ENCODE results near the gene LRRC27.
"Not testable (repeated sequence)": the region's sequence is repeated elsewhere in the genome, so short reads cannot be mapped to it uniquely, and the experiment has no call there.

Gene LRRC27

DNA sequence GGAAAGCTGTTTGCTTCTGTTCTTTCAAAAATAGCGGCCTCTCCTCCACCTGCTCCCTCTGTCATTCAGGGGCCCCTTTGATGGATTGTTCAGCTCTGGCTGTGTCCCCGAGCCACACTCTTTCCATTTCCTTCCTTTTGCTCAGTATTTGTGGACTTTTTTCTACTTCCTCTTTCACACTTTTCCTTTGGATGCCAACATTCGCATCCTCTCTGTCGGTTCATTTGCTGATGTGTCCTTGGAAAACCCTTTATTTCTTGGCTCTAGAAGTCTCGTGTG lies 53.3 kb downstream of the LRRC27 start:
- Histone ChIP-seq H3K4me3 (ENCODE audit: low read length) (no peak overlapping the region), H3K36me3 (ENCODE audit: insufficient read depth, low read length) (no peaks in the 10 kb centered on the region), H3K9ac (ENCODE audit: low read depth, low read length) (no peak overlapping the region), H3K4me2 (ENCODE audit: low read length) (no peak overlapping the region), H3K4me1 (ENCODE audit: control insufficient read depth, insufficient read depth, low read length) (peaks cover 8% of the 10 kb centered on the region), H3K9me3 (replicated peaks; ENCODE audit: low read length) (no peaks in the 10 kb centered on the region), H3K27me3 (ENCODE audit: control insufficient read depth, insufficient read depth, low read length) (peaks cover 10% of the 10 kb centered on the region)

DNA sequence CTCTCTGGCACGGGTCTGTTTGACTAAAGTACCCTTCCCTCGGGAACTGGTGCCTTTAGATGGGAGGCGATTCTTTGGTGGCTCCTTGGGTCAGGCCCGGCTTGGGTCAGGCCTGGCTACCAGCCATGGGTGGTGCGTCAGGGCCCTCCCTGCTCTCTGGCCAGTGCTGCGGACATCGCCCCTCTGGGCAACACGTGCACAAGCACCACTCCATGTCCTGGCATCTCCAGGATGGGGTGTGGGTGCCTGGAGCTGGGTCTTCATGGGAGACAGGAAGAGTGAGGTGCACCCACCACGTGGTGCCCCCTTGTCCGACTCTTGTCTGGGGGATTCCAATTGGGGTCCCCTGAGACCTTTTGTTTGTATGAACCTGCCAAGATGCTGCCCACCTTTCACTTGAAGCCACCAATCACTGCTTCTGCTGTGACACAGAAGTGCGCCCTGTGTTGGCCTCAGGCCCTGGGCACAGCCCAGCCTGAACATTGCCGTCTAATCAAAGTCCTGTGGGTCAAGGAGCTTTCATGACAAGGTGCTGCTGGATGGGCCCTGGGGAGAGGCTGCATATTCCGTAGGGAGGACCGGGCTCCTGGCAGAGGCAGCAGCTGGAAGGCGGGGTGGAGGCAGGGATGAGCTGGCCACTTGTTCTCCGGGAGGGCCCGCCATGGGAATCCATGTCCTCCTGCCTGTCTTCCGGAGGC lies 53.9 kb downstream of the LRRC27 start:
- no peaks in the 10 kb centered on the region for H3K9me3 ChIP-seq (replicated peaks; ENCODE audit: low read length)
- peaks cover 10% of the 10 kb centered on the region for H3K27me3 ChIP-seq (ENCODE audit: control insufficient read depth, insufficient read depth, low read length)
- no peak overlapping the region for H3K9ac ChIP-seq (ENCODE audit: low read depth, low read length)
- H3K36me3 ChIP-seq (ENCODE audit: insufficient read depth, low read length): no peaks in the 10 kb centered on the region
- H3K4me1 ChIP-seq (ENCODE audit: control insufficient read depth, insufficient read depth, low read length): peaks cover 8% of the 10 kb centered on the region
- no peak overlapping the region for H3K4me2 ChIP-seq (ENCODE audit: low read length)
- H3K4me3 ChIP-seq (ENCODE audit: low read length): no peak overlapping the region

DNA sequence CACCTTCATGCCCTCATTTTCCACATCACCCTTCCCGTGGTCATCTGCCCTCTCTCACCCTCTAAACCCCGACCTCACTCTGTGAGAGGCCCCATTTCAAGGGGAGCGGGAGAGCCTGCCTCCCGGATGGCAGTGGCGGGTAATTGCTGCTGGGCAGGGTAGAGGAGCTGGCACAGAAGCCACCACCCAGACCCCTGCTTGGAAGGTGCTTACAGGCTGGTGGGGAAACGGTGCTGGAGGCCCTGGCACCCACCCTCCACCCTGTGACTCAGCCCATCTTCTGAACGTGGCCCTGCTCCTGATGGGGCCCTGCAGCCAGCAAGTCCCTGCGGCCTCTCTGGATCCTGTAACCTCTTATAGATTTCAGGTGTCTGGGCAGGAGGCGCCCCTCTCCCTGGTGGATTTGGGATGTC lies 54.4 kb downstream of the LRRC27 start:
- H3K9me3 ChIP-seq (replicated peaks; ENCODE audit: low read length): no peaks in the 10 kb centered on the region
- H3K4me2 ChIP-seq (ENCODE audit: low read length): no peak overlapping the region
- H3K4me1 ChIP-seq (ENCODE audit: control insufficient read depth, insufficient read depth, low read length): peaks cover 8% of the 10 kb centered on the region
- peaks cover 10% of the 10 kb centered on the region for H3K27me3 ChIP-seq (ENCODE audit: control insufficient read depth, insufficient read depth, low read length)
- no peaks in the 10 kb centered on the region for H3K36me3 ChIP-seq (ENCODE audit: insufficient read depth, low read length)
- no peak overlapping the region for H3K9ac ChIP-seq (ENCODE audit: low read depth, low read length)
- H3K4me3 ChIP-seq (ENCODE audit: low read length): no peak overlapping the region

DNA sequence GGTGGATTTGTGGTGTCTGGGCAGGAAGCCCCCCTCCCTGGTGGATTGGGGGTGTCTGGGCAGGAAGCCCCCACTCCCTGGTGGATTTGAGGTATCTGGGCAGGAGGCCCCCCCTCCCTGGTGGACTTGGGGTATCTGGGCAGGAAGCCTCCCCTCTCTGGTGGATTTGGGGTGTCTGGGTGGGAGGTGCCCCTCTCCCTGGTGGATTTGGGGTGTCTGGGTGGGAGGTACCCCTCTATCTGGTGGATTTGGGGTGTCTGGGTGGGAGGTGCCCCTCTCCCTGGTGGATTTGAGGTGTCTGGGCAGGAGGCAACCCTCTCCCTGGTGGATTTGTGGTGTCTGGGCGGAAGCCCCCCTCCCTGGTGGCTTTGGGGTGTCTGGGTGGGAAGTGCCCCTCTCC lies 54.9 kb downstream of the LRRC27 start:
- not testable (repeated sequence) for H3K4me2 ChIP-seq (ENCODE audit: low read length); H3K36me3 ChIP-seq (ENCODE audit: insufficient read depth, low read length); H3K9ac ChIP-seq (ENCODE audit: low read depth, low read length); H3K9me3 ChIP-seq (replicated peaks; ENCODE audit: low read length); H3K4me1 ChIP-seq (ENCODE audit: control insufficient read depth, insufficient read depth, low read length); H3K4me3 ChIP-seq (ENCODE audit: low read length)
- peaks cover 10% of the 10 kb centered on the region for H3K27me3 ChIP-seq (ENCODE audit: control insufficient read depth, insufficient read depth, low read length)

DNA sequence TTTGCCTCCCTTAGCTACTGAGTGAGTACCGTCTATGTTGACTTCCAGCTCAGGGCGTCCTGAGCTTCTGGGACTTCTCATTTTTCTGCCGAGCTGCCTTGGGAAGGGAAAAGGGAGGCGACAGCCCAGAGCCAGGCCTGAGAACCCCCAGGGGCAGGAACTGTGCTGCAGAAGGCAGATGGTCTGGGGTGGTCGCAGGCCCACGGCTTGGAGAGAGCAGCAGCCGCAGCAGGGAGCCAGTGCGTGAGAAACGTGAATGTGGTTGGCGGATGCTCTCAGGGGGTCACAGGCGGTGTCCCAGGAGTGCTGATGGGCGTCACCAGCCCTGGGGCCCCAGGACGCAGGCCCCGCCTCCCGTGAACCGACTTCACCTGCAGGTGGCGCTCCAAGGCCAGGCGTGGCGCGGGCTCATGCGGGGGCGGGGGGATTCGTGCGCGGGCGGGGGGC lies 55.8 kb downstream of the LRRC27 start:
- peaks cover 10% of the 10 kb centered on the region for H3K27me3 ChIP-seq (ENCODE audit: control insufficient read depth, insufficient read depth, low read length)

DNA sequence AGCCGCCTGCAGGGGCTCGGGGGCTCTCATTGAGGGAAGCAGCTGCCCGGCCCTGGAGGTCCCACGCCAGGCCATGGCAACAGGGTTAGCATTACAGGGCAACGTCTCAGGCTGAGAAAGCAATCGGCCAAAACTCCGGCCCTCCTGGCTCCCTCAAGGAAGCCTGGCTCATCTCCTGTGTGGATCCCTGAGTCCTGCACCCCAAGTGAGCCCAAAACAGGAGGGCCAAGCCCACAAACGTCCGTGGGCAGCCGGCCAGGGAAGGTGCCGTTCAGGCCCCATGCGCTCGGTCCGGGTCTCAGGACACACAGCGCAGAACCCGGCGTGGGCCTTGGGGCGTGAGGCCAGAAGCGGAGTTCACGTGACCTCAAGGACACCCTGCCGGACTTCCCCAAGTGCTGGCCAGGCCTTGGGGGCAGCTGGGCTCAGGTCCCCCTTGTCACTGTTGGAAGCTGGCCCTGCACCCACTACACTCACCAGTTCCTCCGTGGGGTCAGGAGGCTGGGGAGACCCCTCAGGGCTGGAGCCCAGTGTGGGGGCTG lies 57.0 kb downstream of the LRRC27 start:
- no peak overlapping the region for H3K4me3 ChIP-seq (ENCODE audit: low read length)
- no peaks in the 10 kb centered on the region for H3K36me3 ChIP-seq (ENCODE audit: insufficient read depth, low read length)
- H3K9ac ChIP-seq (ENCODE audit: low read depth, low read length): no peak overlapping the region
- H3K9me3 ChIP-seq (replicated peaks; ENCODE audit: low read length): no peaks in the 10 kb centered on the region
- no peak overlapping the region for H3K4me2 ChIP-seq (ENCODE audit: low read length)
- H3K27me3 ChIP-seq (ENCODE audit: control insufficient read depth, insufficient read depth, low read length): peaks cover 10% of the 10 kb centered on the region
- H3K4me1 ChIP-seq (ENCODE audit: control insufficient read depth, insufficient read depth, low read length): peaks cover 4% of the 10 kb centered on the region

More for the DNA sequence above, 55.8 kb downstream of the LRRC27 start:
- Histone ChIP-seq H3K4me3 (ENCODE audit: low read length) (no peak overlapping the region), H3K9ac (ENCODE audit: low read depth, low read length) (no peak overlapping the region), H3K4me2 (ENCODE audit: low read length) (no peak overlapping the region), H3K9me3 (replicated peaks; ENCODE audit: low read length) (no peaks in the 10 kb centered on the region), H3K4me1 (ENCODE audit: control insufficient read depth, insufficient read depth, low read length) (no peaks in the 10 kb centered on the region), H3K36me3 (ENCODE audit: insufficient read depth, low read length) (no peaks in the 10 kb centered on the region)

DNA sequence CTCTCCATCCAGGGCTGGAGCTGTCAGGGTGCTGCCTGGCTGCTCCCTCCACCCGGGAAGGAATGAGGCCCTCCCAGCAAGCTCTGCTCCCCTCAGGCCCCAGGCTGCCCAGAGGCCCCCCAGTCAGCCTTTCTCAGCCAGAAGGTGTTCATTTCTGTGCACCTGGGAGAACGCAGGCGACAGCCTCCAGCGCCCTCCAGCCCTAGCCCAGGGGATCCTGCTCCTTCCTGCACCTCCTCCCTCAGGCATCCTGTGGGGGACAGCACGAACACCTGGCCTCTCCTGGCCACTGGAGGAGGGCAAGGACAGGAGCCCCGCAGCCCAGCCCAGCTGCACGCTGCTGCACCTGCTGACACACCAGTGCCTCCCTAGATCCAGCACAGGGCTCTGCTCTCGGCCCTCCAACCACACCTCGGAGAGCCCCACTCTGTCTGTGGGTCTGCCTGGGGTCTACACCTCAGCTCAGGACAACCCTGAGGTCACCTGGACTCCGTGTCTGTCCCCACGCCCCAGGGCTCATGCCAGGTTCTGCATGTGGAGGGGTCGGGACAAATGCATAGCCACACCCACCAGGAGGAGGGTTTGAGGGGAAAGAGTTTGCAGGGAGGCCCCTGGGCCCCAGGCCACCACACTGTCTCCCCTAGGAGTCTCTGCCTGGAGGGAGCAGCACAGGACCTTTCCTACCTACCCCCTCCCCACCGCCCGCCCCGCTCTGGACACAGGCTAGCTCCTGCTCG lies 57.6 kb downstream of the LRRC27 start:
- H3K9ac ChIP-seq (ENCODE audit: low read depth, low read length): no peak overlapping the region

DNA sequence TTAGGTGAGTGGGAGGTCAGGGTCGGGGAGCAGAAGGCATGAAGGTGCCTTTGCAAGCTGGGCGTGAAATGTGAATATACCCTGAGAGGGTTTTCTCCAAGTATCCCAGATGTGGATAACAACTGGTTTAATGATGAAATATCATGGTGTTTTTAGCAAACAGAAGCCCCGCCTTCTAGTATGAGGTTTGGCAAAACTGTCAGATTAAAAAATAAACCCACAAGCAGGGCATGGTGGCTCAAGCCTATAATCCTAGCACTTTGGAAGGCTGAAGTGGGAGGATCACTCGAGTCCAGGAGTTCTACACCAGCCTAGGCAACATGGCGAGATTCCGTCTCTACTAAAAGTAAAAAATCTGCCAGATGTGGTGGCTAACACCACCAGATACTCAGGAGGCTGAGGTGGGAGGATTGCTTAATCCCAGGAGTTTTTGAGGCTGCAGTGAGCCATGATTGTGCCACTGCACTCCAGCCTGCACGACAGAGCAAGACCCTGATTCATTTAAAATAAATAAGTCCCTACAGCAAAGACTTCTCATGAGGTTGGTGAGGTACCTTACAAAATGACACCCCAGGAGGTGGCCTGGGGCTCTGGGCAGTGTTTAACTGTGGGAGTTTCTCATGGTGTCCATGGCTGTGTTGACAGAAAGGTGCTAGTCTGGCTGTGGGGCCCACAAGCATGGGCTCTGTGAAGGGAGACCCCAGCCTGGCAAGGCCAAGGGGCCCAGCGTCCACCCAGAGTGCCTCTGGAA lies 58.4 kb downstream of the LRRC27 start:
- H3K9ac ChIP-seq (ENCODE audit: low read depth, low read length): no peak overlapping the region
- H3K4me1 ChIP-seq (ENCODE audit: control insufficient read depth, insufficient read depth, low read length): peaks cover 6% of the 10 kb centered on the region
- H3K9me3 ChIP-seq (replicated peaks; ENCODE audit: low read length): no peaks in the 10 kb centered on the region
- H3K27me3 ChIP-seq (ENCODE audit: control insufficient read depth, insufficient read depth, low read length): peaks cover 10% of the 10 kb centered on the region
- no peak overlapping the region for H3K4me3 ChIP-seq (ENCODE audit: low read length)
- no peaks in the 10 kb centered on the region for H3K36me3 ChIP-seq (ENCODE audit: insufficient read depth, low read length)
- no peak overlapping the region for H3K4me2 ChIP-seq (ENCODE audit: low read length)

More for the DNA sequence above, 57.6 kb downstream of the LRRC27 start:
- Histone ChIP-seq H3K27me3 (ENCODE audit: control insufficient read depth, insufficient read depth, low read length) (peaks cover 10% of the 10 kb centered on the region), H3K4me3 (ENCODE audit: low read length) (no peak overlapping the region), H3K4me1 (ENCODE audit: control insufficient read depth, insufficient read depth, low read length) (peaks cover 4% of the 10 kb centered on the region), H3K9me3 (replicated peaks; ENCODE audit: low read length) (no peaks in the 10 kb centered on the region), H3K4me2 (ENCODE audit: low read length) (no peak overlapping the region), H3K36me3 (ENCODE audit: insufficient read depth, low read length) (no peaks in the 10 kb centered on the region)

DNA sequence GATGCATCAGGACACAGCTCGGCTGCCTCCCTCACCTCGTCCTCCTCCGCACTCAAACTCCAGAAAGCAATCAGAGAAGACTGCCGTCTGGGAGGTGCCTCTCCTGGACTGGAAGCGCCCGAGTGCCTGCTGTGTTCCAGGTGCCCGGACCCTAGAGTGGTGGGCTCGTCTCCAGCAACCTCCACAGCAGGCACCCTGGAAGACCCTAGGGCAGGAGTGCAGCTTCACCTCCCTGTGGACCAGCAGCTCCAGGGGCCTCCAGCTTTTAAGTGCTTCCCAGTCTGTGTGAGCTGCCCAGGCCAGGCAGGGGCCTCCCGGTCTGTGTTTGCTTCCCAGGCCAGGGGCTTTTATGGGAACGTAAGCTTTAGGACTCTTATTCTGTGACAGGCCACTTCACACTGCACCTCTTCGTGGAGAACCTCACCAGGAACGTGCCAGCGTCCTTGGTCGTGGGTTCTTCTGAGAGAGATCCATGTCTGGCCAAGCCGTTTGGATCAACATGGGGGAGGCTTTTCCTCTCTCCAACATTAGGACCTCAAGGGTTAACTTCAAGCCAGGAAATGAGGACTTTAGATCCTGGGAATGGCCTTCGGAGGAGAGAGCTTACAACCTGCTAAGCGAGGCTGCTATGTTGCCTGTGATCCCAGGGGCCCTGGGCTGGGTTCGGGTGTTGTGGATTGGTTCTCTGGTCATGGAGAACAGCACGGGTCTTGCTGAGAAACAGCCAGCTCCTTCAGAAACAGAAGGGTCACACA lies 59.1 kb downstream of the LRRC27 start:
- no peaks in the 10 kb centered on the region for H3K36me3 ChIP-seq (ENCODE audit: insufficient read depth, low read length)
- H3K9ac ChIP-seq (ENCODE audit: low read depth, low read length): no peak overlapping the region
- H3K4me3 ChIP-seq (ENCODE audit: low read length): no peak overlapping the region
- H3K4me1 ChIP-seq (ENCODE audit: control insufficient read depth, insufficient read depth, low read length): peaks cover 13% of the 10 kb centered on the region
- no peak overlapping the region for H3K4me2 ChIP-seq (ENCODE audit: low read length)
- H3K9me3 ChIP-seq (replicated peaks; ENCODE audit: low read length): no peaks in the 10 kb centered on the region
- peaks cover 10% of the 10 kb centered on the region for H3K27me3 ChIP-seq (ENCODE audit: control insufficient read depth, insufficient read depth, low read length)

DNA sequence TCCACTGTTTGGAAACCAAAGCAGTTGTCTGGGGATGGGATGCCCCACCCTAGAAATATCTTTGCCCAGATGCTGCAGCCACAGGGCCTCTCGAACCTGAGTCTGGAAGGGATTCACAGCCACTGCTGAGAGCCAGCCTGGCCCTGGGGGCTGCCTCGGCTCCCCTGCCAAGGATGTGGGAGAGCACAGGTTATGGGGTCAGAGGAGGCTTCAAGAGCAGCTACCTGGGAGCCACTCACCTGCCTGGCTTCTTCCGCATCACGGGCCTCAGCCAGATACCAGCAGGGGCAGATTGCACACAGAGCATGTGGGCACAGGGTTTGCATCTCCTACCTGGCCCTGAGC lies 59.7 kb downstream of the LRRC27 start:
- no peaks in the 10 kb centered on the region for H3K9me3 ChIP-seq (replicated peaks; ENCODE audit: low read length)
- H3K27me3 ChIP-seq (ENCODE audit: control insufficient read depth, insufficient read depth, low read length): peaks cover 10% of the 10 kb centered on the region
- H3K9ac ChIP-seq (ENCODE audit: low read depth, low read length): no peak overlapping the region
- H3K36me3 ChIP-seq (ENCODE audit: insufficient read depth, low read length): no peaks in the 10 kb centered on the region
- peaks cover 14% of the 10 kb centered on the region for H3K4me1 ChIP-seq (ENCODE audit: control insufficient read depth, insufficient read depth, low read length)
- no peak overlapping the region for H3K4me3 ChIP-seq (ENCODE audit: low read length)
- H3K4me2 ChIP-seq (ENCODE audit: low read length): no peak overlapping the region

DNA sequence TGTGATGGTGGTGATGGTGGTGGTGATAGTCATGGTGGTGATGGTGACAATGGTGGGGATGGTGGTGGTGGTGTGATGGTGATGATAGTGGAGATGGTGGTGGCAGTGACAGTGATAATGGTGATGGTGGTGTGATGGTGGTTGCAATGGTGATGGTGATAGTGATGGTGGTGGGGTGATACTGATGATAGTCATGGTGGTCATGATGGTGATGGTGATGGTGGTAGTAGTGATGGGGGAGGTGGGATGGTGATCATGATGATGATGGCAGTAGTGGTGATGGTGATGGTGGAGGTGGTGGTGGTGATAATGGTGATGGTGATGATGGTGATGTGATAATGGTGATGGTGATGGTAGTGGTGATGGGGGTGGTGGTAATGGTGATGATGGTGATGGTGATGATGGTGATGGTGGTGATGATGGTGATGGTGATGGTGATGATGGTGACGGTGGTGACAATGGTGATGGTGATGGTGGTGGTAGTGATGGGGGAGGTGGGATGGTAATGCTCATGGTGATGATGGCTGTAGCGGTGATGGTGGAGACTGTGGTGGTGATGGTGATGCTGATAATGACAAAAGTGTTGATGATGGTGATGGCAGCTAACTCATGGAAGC lies 60.3 kb downstream of the LRRC27 start:
- H3K27me3 ChIP-seq (ENCODE audit: control insufficient read depth, insufficient read depth, low read length): peaks cover 10% of the 10 kb centered on the region
- H3K4me3 ChIP-seq (ENCODE audit: low read length): no peak overlapping the region
- H3K9ac ChIP-seq (ENCODE audit: low read depth, low read length): no peak overlapping the region
- no peak overlapping the region for H3K4me2 ChIP-seq (ENCODE audit: low read length)
- H3K4me1 ChIP-seq (ENCODE audit: control insufficient read depth, insufficient read depth, low read length): peaks cover 14% of the 10 kb centered on the region
- no peaks in the 10 kb centered on the region for H3K36me3 ChIP-seq (ENCODE audit: insufficient read depth, low read length)
- no peaks in the 10 kb centered on the region for H3K9me3 ChIP-seq (replicated peaks; ENCODE audit: low read length)
